Pons (tissue), 1 donor: ENCODE results near the gene SRI.
"Not testable (repeated sequence)": the region's sequence is repeated elsewhere in the genome, so short reads cannot be mapped to it uniquely, and the experiment has no call there.

Source experiments
- DNase-seq: peaks from one replicate; pipeline ENCODE4 v3.0.0-alpha.2; 2016; ENCODE audit warnings: low spot score

Gene SRI, protein sequence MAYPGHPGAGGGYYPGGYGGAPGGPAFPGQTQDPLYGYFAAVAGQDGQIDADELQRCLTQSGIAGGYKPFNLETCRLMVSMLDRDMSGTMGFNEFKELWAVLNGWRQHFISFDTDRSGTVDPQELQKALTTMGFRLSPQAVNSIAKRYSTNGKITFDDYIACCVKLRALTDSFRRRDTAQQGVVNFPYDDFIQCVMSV

DNA sequence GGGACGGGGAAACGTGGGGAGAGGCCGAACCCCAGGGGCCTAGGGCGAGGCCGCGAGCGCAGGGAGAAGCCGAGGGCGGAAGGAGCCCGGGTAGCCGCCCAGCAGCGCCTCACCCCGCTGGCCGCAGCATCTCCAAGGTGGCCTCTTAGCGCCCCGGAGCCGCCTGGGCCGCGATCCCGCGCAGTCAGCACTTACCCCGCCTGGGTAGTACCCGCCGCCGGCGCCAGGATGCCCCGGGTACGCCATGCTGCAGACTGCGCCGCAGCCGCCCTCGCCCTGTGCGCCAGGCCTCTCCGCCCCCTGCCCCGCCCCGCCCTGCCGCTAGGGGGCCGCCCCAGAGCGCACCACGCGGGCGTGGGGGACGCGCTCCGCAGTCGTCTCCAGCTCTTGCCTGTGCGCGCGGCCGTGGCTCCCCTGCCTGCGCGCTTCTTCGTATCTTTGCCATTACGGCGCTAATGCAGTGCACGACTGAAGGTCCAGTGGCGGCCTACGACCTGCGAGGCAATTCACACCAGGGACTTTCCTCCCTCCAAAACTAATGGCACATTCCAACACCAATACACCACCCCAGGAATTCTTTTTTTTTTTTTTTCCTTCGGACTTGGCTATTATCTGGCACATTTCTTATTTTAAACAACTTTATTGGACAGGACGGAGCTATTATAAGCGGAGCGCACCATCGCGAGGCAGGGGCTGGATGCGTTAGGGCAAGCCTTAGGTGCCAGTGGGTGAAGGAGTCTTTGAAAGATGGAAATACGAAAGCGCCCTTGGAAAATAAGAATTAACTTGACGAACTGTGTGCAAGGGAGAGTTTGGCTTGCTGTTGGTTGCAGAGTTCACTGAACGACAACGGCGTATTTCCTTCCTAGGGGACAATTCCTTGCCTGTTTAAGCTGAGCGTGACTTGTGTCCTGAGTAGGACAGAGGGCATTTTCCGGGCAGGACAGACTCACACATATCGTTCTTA is at the start of gene SRI:
TSS of gene SRI (minus strand) at position 258 of the 967 bp plus-strand sequence. CDS start at position 246, 12 bp downstream.
- DNase-seq, result peak; percentile 85

DNA sequence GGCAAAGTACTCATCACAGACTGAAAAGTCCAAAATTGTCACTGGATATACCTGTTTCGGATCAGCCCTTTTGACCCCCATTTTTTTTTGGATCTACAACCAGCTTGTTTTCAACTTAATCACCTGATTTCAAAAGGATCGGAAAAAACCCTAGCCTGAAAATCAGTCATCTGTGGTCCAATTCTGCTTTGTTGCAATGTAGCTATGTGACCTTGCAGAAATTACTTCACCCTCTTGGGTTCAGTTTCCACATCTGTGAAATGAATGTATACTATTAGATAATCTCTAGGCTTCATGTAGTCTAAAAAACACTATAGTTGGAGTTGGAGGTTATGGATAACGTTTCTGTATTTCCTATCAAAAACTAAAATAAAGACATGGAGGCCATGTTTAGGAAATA is 49.7 kb upstream of the SRI start:
- no peak for DNase-seq

DNA sequence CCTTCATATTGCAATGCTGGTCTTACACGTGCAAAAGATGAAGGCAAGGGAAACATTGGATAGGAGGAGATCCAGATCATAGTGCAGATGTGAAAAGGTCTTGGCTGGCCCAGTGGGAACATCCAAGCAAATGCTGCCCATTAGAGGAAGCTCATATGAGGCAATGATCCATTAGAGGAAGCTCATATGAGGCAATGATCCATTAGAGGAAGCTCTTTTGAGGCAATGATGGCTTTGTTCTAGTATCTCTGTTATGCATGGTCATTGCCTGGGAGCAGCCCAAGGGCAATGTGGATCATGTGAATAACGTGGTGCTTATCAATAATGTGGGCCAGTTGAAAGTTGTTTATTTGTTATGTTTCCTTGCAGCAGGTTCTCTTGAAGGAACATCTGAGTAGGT is 49.0 kb upstream of the SRI start:
- DNase-seq, result no peak

DNA sequence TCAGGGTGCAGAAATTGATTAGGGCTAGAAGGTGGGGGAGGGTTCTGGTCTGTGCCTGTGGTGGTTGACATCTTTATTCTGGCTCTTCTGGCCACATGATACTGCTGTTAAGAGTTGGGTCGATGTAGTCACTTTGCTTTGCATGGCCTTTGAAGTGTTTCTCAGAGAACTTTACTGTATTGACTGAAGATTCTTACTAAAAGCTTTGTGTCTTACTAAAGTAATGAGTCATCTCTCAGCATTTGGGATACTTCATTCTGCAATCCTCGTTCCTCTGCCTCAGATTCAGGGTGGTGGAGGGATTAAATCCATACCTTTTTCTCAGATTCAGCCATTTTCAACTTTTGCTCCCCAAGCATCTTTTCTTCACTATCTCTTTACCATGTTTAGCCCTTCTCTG is 48.2 kb upstream of the SRI start:
- no peak for DNase-seq

DNA sequence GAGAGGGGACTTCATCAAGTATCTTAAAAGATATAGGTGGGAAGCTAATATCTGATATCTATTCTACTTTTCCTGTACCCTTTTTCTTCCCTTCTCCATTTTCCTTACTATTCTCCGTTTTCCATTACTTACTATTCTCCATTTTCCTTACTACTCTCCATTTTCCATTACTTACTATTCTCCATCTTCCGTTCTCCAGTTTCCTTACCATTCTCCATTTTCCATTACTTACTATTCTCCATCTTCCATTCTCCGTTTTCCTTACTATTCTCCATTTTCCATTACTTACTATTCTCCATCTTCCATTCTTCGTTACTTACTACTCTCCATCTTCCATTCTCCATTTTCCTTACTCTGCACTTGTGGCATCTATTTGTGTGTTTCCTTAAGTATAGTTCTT is 47.6 kb upstream of the SRI start:
- no peak for DNase-seq

DNA sequence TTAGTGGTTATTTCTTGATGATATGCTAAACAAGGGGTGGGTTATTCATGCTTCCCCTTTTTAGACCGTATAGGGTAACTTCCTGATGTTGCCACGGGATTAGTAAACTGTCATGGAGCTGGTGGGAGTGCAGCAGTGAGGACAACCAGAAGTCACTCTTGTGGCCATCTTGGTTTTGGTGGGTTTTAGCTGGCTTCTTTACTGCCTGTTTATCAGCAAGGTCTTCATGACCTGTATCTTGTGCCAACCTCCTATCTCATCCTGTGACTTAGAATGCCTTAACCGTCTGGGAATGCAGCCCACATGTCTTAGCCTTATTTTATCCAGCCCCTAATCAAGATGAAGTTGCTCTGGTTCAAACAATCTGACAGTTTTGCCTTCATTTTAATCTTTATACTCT is 45.1 kb upstream of the SRI start:
- DNase-seq, result not testable (repeated sequence)

DNA sequence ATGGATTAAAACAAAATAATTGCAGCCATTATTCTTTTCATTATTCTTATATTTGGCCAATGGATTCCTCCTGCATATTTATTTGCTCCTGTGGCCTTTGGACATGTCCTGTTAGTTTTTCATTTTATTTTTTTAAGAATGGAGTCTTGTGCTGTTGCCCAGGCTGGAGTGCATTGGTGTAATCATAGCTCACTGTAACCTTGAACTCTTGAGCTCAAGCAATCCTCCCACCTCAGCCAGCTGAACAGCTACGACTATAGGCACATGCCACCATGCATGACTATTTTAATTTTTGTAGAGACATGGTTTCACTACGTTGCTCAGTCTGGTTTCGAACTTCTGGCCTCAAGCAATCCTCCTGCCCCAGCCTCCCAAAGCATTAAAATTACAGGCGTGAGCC is 42.7 kb upstream of the SRI start:
- DNase-seq, result no peak

DNA sequence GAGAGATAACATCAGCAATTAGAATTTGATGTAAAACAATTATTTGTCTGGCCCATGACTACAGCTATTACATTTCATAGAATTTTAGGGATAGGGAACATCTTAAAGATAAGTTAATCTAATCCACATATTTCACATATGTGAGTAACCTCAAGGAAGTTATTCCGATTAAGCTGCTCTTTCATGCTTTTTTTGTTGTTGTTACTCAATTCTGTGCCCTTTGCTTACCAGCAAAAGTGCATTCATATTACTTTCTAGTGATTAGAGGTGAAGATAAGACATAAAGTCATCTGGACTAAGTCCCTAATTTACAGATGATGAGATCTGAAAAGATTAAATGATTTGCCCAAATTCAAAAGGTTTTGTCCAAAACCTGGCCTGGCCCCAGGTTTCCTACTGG is 40.9 kb upstream of the SRI start:
- DNase-seq, result no peak

DNA sequence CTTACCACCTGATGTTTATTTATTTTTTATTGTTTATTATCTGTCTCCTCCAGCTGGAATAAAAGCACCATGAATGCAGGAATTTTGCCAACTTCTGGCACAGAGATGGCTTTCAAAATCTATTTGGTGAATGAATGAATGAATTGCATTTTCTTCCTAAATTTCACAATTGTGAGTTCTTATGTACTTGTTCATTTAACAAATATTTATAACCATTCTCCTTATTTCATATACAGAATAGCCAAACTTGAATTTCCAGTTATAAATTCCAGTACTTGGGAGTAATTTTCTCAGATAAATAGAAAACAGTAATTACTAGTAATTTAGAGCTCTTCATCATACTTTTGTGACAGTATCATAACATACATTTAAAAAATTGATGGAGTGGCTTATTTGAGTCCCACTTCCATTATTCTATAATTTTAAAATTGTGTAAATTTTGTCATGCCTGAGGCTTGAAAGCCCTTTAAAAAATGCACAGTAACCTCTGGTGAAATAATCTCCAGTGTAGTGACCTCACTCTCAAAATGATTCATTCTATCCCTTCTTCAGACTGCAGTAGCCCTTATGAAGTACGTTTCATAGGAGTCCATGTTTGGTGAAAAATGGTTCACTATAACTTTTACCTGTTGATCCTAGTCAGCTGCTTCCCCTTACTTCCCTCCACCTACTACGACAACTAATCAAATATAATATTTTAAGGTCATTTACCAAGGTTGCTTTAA is 40.0 kb upstream of the SRI start:
- no peak for DNase-seq

DNA sequence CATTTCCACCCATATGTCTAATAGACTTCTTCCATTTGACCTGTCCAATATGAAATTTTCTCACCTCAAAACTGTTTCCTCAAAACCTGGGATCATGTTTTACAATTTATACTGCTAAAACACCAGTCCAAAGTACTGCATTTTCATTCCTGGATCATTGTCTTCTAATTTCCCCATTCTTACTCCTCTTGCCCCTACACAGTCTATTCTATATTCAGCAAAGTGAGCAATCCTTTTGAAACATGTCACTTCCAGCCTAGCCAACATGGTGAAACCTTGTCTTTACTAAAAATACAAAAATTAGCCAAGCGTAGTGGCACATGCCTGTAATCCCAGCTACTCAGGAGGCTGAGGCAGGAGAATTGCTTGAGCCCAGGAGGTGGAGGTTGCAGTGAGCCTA is 38.5 kb upstream of the SRI start:
- DNase-seq, result not testable (repeated sequence)

DNA sequence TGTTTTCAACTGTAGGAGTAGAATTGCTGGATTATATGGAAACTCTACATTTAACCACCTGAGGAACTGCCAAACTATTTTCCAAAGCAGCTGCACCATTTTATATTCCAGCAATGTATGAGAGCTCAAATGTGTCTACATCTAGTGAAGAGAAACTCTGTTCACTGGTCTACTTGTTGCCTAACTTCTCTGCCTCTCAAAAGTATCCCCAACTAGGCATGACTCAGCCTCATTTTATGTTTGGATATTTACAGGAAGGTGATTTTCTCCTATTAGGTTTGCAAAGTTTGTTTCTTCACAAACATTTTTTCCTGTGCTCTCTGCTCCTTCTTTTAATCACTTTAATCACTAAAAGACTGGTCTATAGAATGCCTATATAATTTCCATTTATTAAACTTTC is 37.1 kb upstream of the SRI start:
- no peak for DNase-seq

DNA sequence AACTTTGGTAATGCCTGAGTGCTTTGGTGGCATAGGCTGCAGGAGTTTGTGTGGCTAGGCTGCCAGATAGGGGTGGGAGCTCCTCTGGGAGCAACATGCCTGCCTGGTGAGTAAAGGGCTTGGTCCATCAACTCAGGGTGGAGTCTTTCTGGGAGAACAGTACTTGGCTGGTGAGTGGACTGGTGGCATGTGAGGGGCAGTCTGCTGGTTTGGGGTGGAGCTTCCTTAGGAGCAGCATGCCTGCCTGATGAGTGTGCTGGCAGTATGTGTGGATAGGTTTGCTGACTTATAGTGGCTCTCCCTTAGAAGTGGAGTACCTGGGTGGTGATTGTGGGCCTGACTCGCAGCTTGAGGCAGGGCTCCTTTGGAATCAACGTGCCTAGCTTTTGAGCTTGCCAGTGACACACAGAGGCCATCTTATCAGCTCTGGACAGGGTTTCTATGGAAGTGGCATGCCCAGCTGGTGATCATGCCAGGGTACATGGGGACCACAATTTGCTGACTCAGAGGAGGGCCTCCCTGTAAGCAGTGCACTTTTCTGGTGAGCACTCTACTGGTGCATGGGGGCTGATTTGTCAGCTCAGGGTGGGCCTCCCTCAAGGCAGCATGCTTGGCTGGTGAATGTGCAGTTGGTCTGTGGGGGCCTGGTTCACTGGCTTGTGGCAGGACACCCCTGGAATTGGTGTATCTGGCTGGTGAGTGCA is 35.0 kb upstream of the SRI start:
- DNase-seq, result no peak

DNA sequence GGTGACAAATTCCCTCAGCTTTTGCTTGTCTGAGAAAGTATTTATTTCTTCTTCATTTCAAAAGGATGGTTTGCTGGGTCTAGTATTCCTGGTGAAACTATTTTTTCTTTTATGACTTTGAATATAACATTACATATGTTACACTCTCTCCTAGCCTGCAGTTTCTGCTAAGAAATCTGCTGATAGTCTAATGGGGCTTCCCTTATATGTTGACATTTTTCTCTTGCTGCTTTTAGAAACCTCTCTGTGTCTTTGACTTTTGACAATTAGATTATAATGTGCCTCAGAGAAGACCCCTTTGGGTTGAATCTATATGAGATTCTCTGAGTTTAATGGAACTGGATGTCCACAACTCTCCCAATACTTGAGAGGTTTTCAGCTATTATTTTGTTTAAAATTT is 33.8 kb upstream of the SRI start:
- DNase-seq, result no peak

DNA sequence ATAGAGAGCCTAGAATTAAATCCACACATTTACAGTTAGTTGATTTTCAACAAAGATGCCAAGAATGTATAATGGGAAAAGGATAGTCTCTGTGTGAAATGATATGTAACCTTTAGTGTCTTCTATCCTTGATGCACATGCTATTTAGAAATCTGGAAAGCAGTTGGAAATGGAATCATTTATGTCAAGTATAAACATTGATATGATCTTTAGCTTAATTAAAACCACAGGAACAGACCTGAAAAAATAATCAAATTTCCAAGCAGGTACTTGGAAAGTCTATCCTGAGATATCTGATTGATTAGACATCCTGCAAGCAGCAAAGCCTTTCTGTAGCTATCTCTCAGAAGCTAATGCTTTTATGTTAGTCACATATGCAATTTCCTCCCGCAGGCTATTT is 24.4 kb upstream of the SRI start:
- no peak for DNase-seq

DNA sequence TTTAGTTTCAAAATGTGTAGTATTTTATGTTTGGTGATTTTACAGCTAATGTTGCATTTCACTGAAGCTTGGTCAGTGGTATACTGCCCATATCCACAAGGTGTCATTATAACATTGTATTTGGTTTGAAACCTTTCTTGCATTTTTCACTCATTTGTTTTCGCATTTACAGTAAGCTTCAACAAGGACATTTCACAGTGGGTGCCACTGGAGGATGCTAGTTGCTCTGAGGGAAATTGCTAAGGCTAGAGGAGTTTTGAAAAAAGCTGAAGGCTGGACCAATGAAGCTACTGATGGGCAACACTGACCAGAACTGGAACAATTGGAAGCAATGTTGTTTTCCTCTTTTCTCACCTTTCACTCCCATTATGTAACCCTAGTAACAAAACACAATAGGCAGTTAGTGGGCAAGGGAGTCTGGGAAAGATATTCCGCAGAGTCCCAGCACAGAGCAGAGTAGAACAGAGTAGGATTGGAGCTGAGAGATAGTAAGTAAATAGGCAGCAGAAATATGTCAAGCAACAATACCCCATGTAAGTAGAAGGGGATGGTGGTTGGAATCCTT is 23.6 kb upstream of the SRI start:
- DNase-seq, result peak; percentile 80

DNA sequence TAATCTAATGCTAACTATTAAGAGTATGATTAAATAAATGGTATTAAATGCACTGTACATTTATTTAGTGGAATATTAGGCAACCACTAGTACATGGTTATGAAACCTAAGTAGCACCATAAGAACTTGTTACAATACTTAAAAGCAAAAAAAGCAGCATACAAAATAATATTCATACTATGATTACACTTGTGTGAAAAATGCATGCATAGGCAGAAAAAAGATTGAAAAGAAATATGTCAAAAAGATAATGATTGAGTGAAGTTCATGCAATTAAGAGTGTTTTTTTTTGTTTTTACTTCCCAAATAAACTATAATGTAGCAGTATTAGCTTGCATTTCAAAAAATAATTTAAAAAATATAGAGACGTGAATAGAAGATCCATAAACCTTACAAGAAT is 20.0 kb upstream of the SRI start:
- DNase-seq, result no peak

DNA sequence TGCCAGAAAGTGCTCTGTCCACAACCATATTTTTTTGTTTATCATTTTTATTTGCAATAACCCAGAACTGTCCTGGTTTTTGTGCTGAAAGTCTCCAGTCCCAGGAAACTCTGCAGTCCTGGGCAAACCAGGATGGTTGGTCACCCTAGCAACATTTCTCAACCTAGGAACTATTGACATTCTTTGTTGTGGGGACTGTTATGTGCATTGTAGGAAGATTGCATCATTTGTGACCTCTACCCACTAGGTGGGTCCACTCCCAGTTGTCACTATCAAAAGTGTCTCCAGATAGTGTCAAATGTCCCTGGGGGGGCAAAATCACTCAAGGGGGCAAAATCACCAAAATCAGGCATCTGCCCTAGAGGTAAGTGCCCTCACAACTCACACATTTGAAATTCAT is 14.0 kb upstream of the SRI start:
- DNase-seq, result no peak

DNA sequence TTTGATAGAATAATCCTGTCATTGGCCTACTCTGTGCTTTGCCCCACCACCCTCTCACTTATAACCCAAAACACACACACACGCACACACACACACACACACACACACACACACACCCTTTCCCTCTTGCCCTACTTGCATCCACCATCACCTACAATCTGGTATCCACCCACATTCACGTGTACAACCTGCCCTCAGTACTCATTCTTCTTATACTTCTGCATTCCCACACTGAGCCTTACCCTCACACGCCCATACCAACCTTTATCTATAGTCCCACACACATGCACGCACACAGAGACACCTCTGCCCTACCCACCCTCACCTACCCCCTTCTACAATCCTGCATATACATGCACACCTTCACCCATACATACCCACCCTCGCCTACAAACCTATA is 10.8 kb upstream of the SRI start:
- DNase-seq, result no peak

DNA sequence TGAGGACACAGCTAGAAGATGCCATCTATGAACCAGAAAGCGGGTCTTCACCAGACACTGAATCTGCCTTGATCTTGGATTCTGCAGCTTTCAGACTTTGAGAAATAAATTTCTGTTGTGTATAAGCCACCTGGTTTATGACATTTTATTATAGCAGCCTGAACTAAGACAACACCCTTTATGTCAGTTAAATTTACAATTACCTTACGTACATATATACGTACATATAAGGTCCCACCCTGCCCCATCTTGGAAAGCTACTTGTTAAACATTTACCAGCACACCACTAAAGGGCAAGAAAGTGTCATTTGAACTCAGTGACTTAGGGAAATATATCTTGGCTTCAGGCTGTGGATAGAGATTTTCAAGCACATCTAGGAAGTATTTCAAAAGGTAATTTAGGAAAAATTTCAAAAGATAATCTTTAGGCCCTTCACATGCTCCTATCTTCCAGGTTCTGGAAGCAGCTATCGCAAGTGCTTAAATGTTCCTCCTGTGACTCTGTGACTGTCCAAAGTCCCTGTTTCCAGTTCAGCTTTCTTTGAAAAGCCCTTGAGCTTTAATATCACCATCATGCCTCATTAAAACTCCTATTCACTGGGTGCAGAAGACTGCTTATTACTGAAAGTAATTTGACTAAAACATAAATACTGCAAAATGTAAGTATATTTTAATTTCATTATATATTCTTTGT is 9.6 kb upstream of the SRI start:
- no peak for DNase-seq

DNA sequence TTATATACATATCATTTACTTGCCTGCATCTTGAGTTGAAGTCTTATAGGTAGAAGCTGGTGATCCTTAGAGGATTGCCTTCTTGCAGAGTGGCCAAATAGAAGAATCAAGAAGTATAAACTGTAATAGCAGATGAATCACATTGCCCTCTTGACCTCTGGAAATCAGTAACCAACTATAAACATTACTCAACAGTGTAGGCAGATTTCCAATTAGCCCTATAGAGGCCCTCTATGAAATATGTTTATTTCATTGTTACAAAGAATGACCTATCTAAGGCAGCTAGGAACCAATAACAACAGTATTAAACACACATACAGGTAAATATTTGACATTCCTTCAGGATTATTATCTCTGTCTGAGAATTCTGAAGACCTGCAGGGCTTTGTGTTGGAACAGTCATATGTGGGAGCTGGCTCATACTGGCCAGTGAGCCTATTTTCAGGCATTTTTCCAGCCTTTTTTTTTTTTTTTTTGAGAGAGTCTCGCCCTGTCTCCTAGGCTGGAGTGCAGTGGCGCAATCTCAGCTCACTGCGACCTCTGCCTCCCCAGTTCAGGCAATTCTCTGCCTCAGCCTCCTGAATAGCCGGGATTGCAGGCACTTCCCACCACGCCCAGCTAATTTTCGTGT is 7.2 kb upstream of the SRI start:
- no peak for DNase-seq

DNA sequence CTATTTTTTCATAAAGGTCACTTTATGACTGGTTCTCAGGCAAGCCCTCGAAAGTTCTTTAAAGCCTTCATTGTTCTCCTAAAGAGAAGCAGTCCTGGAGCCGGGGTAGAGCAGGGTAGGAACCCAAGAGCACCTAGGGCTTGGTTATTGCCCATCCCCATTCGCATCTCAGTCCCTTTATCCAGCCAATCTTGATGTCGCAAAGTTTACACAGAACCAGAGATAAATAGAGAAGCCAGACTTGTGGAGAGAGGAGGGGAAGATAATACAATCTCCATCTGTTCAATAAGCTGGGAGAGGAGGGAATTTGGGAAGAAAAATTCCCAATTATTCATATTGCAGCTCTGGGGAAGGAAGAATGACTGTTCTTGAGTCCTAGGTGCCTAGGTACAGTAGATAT is 6.4 kb upstream of the SRI start:
- no peak for DNase-seq
